ENCODE results near the gene SLC15A5.

DNA sequence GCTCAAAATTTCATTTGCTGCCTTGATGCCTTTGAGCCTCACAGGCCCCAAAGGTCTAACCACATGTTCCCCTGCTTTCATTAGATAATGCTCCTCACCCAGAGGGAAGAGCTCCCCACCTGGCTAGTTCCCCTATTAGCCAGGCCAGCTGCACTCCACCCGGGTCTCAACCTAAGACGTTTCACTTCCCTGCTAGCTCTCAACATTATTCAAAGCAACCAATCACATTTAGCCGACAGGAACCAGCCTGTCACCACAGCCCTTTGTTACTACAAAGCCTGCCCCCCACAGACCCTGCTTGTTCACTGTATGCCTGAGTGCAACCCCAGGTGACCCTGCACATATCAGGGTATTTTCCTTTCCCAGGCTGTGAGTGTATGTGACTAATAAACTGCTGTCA lies 78.6 kb downstream of the SLC15A5 start:
- TF ChIP-seq, protein P1, sequence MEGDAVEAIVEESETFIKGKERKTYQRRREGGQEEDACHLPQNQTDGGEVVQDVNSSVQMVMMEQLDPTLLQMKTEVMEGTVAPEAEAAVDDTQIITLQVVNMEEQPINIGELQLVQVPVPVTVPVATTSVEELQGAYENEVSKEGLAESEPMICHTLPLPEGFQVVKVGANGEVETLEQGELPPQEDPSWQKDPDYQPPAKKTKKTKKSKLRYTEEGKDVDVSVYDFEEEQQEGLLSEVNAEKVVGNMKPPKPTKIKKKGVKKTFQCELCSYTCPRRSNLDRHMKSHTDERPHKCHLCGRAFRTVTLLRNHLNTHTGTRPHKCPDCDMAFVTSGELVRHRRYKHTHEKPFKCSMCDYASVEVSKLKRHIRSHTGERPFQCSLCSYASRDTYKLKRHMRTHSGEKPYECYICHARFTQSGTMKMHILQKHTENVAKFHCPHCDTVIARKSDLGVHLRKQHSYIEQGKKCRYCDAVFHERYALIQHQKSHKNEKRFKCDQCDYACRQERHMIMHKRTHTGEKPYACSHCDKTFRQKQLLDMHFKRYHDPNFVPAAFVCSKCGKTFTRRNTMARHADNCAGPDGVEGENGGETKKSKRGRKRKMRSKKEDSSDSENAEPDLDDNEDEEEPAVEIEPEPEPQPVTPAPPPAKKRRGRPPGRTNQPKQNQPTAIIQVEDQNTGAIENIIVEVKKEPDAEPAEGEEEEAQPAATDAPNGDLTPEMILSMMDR (IDR thresholded peaks at IDR 0.05): no peak
- no peak for TF ChIP-seq POLR2AphosphoS5 (IDR thresholded peaks at IDR 0.05)
- TF ChIP-seq POLR2A (IDR thresholded peaks at IDR 0.05): no peak
- no peak for TF ChIP-seq EP300 (IDR thresholded peaks at IDR 0.05)
